Epithelial cell of prostate (primary cell): Measurements from ENCODE around the gene TCF12.

Experiments used
- DNase-seq: peaks from one replicate; pipeline ENCODE4 v3.0.0-alpha.2; 2011; ENCODE audit warnings: low read depth, low spot score
- H3K27ac ChIP-seq: fragments of 450-650 bp; 2 replicates; pipeline ENCODE4 v1.5.1; 2017; ENCODE audit warnings: mild to moderate bottlenecking

The TCF12 gene

GRCh38 chr15:57193161-57193560, 274.7 kb downstream of the TCF12 start:
- H3K27ac ChIP-seq, result no peak overlapping the region
- no peak for DNase-seq

- no peak overlapping the region for H3K27ac ChIP-seq
- no peak for DNase-seq
Measured at GRCh38 chr15:57195326-57195725, 276.9 kb downstream of the TCF12 start.

- DNase-seq, result no peak
- no peak overlapping the region for H3K27ac ChIP-seq
Measured at GRCh38 chr15:57196865-57197264, 278.4 kb downstream of the TCF12 start.

DNA sequence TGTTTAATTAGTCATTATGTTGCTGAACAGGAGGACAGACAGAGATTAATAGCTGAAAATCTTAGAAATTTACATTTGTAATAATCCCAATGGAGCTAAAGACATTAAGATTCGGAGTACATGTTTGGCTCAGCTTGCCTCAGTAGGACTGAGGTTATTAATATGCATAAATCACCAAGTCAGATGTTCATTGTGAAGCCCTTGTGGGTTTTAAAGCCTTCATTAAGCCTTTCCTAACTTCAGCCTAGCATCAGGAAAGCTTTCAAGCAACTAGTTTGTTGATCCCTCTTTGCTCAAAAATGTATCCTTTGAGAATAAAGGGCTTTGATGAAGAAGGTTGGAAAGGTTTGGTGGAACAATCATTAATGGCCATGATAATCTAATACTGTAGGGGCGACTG, 279.7 kb downstream of the TCF12 start:
- no peak for DNase-seq

GRCh38 chr15:57198654-57199291, 280.3 kb downstream of the TCF12 start:
- no peak overlapping the region for H3K27ac ChIP-seq
- no peak for DNase-seq

More for the DNA sequence above, 279.7 kb downstream of the TCF12 start:
- no peak overlapping the region for H3K27ac ChIP-seq

- no peak for DNase-seq
Measured at GRCh38 chr15:57201578-57201977, 283.1 kb downstream of the TCF12 start.

GRCh38 chr15:57203906-57204305, 285.5 kb downstream of the TCF12 start:
- H3K27ac ChIP-seq, result no peak overlapping the region
- DNase-seq, result no peak

More at GRCh38 chr15:57201578-57201977, 283.1 kb downstream of the TCF12 start:
- H3K27ac ChIP-seq, result no peak overlapping the region

GRCh38 chr15:57205027-57205855, 286.8 kb downstream of the TCF12 start:
- no peak overlapping the region for H3K27ac ChIP-seq
- no peak for DNase-seq

- no peak for DNase-seq
- no peak overlapping the region for H3K27ac ChIP-seq
Measured at GRCh38 chr15:57205996-57206395, 287.6 kb downstream of the TCF12 start.

- no peak overlapping the region for H3K27ac ChIP-seq
- DNase-seq, result no peak
Measured at GRCh38 chr15:57213862-57214261, 295.4 kb downstream of the TCF12 start.

DNA sequence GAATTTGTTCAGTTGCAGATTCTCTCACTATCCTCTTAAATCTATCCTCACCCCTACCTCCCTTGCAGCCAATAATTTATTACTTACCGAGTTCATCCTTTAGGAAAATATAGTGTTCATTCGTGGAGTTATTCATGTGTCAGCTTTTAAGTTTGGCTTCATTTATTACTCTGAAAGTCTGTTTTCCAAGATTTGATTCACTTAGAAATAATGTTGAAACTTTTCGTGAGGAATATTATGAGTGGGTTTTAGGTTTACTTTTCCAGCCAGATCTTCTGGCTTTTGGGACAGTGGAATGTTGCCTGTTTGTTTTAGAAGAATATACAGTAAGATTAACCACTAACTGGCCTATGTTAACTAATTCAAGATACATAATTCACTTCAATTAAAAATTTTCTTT, 296.9 kb downstream of the TCF12 start:
- H3K27ac ChIP-seq, result no peak overlapping the region
- DNase-seq, result no peak

- no peak for DNase-seq
- peak overlapping the region; percentile 3 for H3K27ac ChIP-seq
Measured at GRCh38 chr15:57215881-57216280, 297.4 kb downstream of the TCF12 start.

DNA sequence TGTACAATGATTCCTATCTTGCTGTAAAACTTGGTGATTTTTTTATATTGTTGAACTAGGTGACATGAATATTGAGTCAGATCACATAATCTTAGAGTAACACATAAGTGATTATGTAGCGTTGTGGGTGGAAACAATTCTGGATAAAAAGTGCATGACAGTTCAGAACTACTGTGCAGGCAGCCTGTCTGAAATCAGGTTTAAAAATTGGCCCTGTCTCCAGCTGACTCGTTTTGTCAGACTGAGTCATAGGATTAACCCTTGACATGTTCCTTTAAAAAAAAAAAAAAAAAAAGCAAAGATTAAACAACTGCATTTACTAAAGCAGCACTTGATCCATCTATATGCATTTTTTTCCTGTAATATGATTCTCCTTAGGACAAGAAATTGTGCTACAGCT, 297.8 kb downstream of the TCF12 start:
- H3K27ac ChIP-seq, result peak overlapping the region; percentile 3
- peak; percentile 20 for DNase-seq

DNA sequence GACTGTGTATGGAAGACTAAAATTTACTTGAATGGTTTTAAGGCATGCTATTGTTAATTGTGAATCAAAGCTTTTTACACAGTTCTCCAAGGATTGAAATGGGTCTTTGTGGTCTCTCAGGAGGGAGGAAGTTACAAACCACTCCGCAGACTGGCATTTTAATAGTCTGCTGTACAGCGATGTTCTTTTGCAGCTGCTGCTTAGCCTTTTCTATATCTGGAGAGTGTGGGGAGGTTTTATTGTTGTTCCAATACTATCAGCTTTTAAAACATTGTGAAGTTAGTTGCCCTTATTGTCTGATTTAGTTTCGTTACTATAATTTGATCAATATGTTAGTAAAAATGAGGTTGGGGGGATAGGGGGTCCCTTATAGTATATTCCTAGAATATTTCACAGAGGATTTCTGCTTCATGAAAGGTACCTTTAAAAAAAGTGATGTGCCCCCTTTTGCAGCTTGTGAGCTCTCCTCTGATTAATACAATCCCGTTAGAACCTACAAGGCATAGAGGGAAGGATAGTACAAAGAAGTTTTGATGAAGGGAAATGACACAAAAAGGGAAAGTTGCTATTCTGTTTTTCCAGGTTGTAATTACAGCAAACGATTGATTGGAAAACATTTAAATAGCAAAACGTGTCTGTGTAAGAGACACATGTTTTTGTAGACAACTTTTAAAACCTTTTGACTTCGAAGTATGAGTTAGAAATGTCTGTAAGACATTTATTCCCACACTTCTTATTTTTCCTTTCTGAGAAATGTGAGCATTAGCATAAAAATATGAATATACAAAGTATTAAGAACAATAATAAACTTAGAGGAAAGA, 299.5 kb downstream of the TCF12 start:
- no peak for DNase-seq
- no peak overlapping the region for H3K27ac ChIP-seq

DNA sequence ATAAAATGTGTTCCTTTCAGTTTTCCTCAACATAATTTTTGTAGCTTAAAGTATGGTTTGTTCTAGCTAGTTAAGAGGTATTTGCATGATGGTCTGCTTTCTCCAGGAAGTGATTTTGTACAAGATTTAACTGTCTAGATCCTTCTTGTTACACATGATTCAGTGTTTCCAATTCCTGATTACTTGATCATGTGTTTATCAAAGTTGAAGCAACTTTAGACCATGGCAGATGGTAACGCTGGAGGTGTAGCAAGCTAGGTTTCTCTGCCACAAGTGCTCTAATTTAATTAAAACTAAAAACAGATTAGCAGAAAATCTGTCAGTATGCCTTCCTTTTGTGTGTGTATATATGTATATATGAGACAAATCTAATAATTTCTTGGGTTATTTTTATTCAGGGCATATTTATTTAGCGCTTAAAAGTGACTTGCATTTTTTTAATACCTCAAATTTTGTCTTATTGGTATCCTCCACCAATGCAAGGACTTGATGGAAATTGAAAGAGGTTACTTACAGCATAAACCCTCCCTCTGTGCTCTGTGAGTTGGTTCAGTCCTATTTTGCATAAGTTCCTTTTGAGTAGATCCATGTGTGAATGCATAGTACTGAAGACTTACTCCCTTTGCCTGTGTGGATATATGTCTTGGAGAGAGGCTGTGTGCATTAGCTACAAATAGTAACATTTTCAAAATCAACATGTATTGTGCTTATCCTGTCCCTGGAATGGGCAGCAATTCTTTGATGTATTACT, 300.6 kb downstream of the TCF12 start:
- DNase-seq, result no peak
- H3K27ac ChIP-seq, result no peak overlapping the region

DNA sequence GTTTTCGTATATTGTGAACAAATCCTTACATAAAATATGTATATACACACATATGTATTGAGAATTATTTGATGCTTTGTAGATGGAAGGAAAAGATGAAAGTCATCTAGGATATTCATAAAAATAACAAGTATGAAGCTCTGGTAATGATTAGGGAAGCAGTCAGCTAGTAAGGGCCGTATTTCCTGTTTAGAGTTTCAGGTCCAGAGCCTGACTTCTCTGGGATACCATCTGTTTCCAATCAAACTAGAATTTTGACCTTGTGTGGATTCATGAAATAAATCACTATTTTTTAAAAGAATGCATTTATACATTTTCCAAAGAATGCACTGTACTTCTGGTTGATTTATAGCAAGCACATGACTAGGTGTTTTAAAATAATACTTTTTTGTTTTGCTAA, 301.8 kb downstream of the TCF12 start:
- no peak overlapping the region for H3K27ac ChIP-seq
- DNase-seq, result no peak

DNA sequence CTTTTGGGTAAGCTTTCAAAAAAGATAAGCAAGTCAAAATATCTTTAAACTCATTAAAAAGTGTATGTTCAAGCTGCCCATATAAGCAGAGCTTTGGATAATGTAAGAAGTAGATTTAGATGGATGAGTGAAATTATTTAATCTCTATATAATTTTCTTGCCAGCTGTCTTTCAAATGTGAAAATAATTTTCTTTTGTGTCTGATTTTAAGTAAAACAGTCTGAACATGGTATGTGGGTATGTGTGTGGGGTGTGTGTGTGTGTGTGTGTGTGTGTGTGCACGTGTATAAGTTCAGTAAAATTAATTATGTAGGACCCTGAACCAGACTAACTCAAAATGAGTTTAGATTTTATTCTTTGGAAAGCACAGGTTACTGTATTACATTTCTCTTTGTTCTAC, 302.7 kb downstream of the TCF12 start:
- H3K27ac ChIP-seq, result no peak overlapping the region
- no peak for DNase-seq

DNA sequence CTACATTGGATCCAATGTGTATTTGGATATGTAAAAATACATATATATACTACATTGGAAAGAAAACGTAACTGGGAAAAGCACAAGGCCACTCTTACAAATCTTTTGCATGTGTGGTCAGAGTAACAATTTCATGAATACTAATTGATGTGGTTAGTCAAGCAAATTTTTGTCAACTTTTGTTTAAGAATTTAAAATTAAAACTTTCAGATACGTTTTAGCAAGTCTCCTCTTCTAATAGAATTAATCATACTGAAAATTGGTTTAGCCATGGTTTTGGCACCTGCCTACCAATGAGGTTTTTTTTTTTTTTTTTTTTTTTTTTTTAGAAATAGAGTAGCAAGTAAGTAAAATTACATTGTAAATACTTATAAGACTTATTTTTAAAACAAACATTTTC, 304.9 kb downstream of the TCF12 start:
- DNase-seq, result no peak
- no peak overlapping the region for H3K27ac ChIP-seq

- H3K27ac ChIP-seq, result no peak overlapping the region
- DNase-seq, result no peak
Measured at GRCh38 chr15:57223887-57224286, 305.4 kb downstream of the TCF12 start.

DNA sequence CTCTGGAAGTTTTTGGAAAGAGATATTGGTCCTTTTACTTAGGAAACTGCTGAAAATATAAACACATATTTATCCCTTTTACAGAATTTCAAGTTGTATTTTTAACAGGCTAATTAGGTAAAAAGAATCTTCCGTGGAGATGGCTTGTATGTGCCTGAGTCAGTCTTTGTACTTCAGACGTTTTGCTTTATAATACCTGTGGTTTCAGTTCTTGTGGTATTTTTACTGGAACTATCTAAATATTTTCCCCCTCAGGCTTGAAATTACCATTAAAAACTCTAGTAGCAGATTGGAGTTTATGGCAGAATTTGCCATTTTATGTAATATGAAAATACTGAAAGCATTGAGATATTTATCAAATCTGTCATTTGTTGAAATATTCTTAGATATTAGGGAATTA, 306.2 kb downstream of the TCF12 start:
- DNase-seq, result no peak
- no peak overlapping the region for H3K27ac ChIP-seq
